Renal cortex interstitium (tissue), 11 donors: Measurements from ENCODE around the gene NXNL1. TPM values are rescaled to one million over a fixed set of nuclear protein-coding genes. Genes with fewer than 3 reads are reported as not detected.
A peak's percentile ranks its signal among the peaks of the same experiment; 100 is the strongest.

Experiments
- DNase-seq, 11 donors: peaks; one replicate each; pipeline ENCODE4 v3.0.0-alpha.2; 2013; ENCODE audit warnings: low read depth in 9 of 11, low spot score in 4 of 11; ENCODE audit errors: extremely low read depth in 1 of 11
- polyA plus RNA-seq, 3 donors: library from polyadenylated mRNA; unstranded; fragments of 120-200 nt; gene quantifications; one replicate each; pipeline ENCODE4 v1.2.1, GENCODE V29; 2013; ENCODE audit not compliant: insufficient read length in 3 of 3

The NXNL1 gene
- polyA plus RNA-seq, 3 donors, result 0.26 to 0.64 TPM; not detected in 1

DNA sequence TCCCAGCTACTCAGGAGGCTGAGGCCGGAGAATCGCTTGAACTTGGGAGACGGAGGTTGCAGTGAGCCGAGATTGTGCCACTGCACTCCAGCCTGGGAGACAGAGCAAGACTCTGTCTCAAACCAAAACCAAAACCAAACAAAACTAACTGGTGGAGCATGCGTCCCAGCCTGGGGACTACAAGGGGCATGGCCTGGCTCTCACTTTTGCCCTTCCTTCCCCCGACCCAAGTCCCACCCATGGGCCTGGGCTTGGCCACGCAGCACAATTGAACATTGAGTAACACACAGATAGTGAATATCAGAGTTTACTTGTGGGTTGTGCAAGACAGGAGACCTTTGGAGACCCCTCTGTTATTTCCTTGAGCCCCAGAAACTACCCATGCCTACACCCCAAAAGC is 25.5 kb downstream of the NXNL1 start:
- no peak for DNase-seq

GRCh38 chr19:17431417-17431816 is 29.3 kb downstream of the NXNL1 start:
- DNase-seq, result no peak

- DNase-seq, result no peak
Observed at GRCh38 chr19:17429641-17430113, 31.0 kb downstream of the NXNL1 start.

DNA sequence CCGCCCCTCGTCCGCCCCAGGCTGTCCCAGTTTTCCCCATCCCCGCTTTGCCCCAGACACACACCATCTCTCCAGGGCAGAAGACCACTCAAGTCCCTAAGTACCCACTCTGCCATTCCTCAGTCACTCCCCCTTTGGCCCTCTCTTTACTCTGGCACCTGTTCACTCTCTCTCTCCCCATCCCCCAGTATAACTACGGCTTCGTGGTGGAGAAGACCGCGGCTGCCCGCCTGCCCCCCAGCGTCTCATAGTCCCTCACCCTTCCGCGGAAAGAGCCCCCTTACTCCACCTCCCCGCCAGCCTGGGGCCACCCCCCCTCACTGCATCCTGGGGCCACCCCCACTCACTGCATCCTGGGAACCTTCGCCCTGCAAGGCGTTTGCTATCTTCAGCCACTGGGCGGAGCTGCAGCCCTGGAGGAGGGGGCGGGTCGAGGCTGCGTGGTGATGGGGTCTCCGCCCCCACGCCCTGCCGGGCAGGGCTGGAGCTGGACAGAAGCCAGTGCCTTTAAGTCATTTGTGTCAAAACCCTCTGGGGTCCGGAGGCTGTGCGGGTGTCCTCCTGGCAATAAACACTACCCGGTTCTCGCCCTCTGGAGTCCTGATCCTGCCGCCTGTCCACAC is 35.9 kb downstream of the NXNL1 start:
- peak in 4 of 11 donors; percentile 55 to 70 (median 64) for DNase-seq

GRCh38 chr19:17423429-17424208 is 37.1 kb downstream of the NXNL1 start:
- DNase-seq, result no peak

DNA sequence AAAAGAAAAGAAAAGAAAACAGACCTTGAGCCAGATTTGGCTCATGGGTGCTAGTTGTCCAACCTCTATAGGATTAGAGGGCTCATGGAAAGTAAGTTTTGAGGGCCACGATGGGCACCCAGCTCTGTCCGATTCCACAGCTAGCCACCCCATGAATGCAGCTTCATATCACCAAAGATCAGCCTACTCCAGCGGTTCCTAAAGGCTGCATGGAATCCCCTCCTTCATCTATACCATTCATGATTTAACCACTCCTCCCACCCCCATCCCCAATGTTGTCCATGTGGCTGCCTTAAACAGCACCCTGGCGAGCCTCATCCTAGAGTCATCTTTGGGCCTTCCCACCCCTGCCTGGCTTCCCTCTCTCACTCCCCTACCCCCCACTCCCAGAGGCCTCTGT is 38.8 kb downstream of the NXNL1 start:
- no peak for DNase-seq

GRCh38 chr19:17420475-17420924 is 40.2 kb downstream of the NXNL1 start:
- DNase-seq, result peak in 1 of 11 donors; percentile 49

GRCh38 chr19:17419621-17420474 is 40.9 kb downstream of the NXNL1 start, which contains the start of gene MVB12A:
Gene MVB12A (plus strand): TSS chr19:17420047. CDS start chr19:17420136, 89 bp downstream.
- peak; percentile 98 to 99 (median 99) for DNase-seq

DNA sequence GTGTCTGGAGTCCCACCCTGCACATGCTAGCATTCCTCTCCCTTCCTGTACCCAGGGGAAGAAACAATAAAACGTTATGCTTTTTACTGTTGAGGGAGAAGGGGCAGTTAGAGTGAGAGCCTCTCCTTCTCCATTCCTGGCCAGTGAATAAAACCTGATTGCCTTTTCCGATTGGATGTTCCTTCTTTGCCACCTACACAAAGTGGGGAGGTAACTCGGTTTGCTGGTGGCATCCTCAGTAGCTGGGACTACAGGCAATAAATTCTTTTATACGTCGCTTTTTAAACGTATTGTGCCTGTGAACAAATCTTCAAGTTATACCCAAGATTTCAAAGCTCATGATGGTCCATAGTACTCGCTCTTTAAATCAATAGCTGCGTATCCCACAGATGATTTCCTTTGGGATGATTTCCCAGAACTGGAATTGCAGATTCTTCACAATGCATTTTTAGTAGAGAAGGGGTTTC is 41.5 kb downstream of the NXNL1 start:
- DNase-seq, result no peak

- no peak for DNase-seq
Observed at GRCh38 chr19:17418710-17419109, 42.0 kb downstream of the NXNL1 start.

DNA sequence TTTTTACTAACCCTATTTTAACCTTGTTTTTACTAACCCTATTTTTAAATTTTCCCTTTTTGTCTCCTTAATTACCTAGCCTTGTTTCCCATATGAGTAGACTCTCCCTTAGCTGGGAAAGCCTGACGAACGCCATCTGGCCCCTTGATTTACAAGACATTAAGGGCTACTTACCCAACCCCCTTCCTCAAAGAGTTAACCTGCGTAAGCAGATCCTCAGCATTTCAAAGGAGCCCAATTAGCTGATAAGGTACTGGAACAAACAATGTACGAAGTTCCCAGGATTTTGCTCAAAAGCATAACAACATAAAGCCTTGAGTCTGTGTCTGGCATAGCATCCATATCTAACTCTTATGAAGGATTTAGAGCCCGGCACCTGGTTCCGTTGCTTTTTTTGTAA is 45.6 kb downstream of the NXNL1 start:
- DNase-seq, result no peak

GRCh38 chr19:17414097-17414496 is 46.6 kb downstream of the NXNL1 start:
- DNase-seq, result no peak

- no peak for DNase-seq
Observed at GRCh38 chr19:17411801-17412200, 48.9 kb downstream of the NXNL1 start.

DNA sequence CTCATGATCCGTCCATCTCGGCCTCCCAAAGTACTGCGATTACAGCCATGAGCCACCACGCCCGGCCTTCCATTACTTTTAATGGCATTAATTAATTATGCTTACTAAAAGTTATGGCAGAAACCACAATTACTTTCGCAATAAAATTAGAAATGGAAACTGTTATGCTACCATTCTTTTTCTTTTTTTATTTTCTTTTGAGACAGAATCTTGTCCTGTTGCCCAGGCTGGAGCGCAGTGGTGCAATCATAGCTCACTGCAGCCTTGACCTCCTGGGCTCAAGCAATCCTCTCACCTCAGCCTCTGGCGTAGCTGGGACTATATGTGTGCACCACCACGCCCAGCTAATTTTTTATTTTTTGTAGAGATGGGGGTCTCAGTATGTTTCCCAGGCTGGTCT is 50.7 kb downstream of the NXNL1 start:
- DNase-seq, result no peak

GRCh38 chr19:17406887-17407196 is 53.9 kb downstream of the NXNL1 start:
- no peak for DNase-seq

- no peak for DNase-seq
Observed at GRCh38 chr19:17406046-17406886, 54.5 kb downstream of the NXNL1 start.
